Measurements from ENCODE around the gene PRDM15.
"Not testable (repeated sequence)": the region's sequence is repeated elsewhere in the genome, so short reads cannot be mapped to it uniquely, and the experiment has no call there.

The PRDM15 gene

DNA sequence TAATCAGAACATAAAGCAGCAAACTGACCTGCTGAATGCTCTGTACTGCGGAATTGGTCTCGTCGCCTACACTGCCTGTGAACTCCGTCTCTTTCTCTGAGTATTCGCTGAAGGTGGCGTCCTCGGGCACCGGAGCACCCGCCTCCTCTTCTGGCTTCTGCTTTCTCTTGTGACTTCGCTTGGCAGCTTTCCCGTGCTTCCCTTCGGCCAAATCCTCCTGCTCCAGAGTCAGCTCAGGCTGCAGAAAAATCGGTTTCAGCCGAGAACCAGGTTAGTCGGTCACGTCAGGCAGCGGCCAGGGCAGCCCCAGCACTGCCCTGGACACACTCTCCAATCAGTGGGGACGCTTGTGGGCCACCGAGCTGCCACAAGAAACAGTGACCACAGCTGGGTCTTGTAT, 76.5 kb downstream of the PRDM15 start:
- peak; percentile 48 to 71 (median 67) for DNase-seq

DNA sequence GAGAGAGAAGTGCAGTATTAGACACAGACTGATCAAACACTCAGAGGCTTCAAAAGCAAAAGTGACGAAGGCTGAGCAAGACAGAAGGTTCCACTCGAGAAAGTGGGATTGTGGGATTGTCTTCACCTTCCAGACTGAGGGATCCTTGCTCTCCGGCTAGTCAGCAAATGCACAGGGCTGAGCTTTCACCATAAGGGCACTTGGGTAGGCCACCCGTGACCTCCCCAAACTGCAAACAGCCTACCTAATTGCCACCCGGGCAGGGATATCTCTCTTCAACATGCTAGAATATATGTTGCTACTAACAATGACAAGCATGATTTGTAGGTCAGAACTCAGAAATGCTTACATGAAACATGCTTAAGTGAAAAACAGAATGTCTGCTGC, 77.0 kb downstream of the PRDM15 start:
- peak in 3 of 4 experiments; percentile 13 to 52 (median 30) for DNase-seq

GRCh38 chr21:41801321-41802197, 77.6 kb downstream of the PRDM15 start:
- peak; percentile 46 to 65 (median 55) for DNase-seq

GRCh38 chr21:41800425-41801320, 78.5 kb downstream of the PRDM15 start:
- DNase-seq = no peak

- DNase-seq = no peak
These were observed 79.4 kb downstream of the PRDM15 start for GRCh38 chr21:41799763-41800162.

DNA sequence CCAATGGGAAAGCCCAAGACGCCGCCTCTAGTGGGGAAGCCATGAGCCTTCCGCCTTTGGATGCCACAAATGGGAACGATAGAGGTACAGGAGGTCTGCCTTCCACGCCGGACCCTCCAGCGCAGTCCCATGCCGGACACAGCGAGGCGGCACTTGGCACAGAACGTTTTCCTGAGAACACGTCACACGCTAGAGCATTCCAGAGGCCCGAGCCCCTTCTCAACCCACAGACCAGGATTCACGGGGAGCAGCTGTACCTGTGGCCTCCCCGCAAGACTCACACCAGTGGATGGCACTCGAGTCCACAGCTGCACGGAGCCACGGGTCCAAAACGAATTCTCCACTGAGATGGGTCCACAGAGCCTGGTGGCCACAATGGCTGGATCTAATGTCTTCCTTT, 80.8 kb downstream of the PRDM15 start:
- no peak for DNase-seq

DNA sequence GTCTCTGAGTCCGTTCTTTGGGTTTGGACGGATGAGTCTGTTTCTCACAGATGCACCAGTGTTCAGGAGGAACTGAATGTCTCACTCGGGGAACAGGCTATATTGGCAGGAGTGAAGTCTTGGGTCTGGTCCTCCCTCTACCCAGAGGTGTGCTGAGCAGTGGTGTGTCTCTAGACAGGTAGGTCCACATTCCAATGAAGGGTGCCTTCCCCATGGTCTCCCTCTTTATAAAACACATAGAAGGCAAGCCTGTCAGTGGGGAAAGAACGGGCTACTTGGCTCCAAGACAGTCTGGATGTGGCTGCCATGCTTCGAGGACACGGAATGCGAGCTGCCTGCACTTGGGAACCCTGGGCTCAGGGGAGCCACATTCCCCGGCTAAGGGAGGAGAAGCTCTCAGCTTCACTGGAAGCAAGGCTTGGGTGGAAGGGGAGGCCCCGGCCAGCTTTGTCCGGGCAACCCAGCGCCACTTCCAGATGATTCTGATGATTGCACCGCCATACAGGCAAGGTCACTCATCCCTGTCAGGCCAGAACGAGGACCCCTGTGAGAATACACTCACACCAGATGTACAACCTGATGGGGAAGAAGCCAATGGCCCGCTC, 82.6 kb downstream of the PRDM15 start:
- DNase-seq = no peak

DNA sequence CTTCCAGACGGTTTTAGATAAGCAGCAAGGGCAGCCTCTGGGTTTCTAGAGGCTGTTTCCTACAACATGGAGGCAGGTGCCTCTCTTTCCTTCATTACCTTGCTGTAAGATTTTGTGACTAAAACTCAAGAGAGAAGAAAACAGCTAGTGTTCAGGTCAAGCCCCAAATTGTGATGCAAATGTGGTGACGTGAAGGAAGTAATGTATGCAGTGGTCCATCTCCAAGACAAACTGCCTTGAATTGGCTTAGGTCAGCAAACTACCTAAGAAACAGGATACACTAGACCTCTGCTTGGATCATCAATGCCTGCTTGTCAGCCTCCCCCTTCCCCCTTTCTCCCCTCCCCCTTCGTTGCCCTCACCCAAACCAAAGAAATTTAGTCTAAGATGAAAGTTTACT, 83.4 kb downstream of the PRDM15 start:
- no peak for DNase-seq

DNA sequence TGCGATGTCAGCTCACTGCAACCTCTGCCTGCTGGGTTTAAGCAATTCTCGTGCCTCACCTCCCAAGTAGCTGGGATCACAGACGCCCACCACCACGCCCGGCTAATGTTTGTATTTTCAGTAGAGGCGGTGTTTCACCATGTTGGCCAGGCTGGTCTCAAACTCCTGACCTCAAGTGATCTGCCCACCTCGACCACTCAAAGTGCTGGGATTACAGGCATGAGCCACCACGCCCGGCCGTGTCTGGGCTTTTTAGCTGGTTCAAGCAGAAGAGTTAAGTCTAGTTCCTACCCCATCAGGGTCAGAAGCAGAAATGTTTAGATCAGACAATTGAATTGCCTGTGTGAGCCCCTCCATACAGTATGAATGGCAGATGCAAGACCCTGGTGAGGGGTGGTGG, 84.5 kb downstream of the PRDM15 start:
- no peak for DNase-seq

DNA sequence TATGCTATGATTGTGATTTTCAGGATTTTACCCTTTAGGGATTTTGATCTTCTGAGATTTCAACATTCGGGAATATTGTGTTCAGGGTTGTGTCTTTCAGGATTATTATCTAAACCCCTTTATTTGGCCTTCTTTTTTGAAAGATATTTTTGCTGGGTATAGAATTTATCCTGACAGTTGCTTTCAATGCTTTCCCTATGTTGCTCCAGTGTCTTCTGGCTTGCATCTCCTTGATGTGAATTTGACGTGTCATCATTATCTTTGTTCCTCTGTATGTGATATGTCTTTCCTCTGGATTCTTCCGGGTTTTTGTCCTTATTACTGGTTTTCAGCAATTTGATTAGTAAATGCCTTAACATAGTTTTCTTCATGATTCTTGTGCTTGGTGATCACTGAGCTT, 86.4 kb downstream of the PRDM15 start:
- DNase-seq = no peak

GRCh38 chr21:41786509-41786987, 92.6 kb downstream of the PRDM15 start:
- DNase-seq = no peak

DNA sequence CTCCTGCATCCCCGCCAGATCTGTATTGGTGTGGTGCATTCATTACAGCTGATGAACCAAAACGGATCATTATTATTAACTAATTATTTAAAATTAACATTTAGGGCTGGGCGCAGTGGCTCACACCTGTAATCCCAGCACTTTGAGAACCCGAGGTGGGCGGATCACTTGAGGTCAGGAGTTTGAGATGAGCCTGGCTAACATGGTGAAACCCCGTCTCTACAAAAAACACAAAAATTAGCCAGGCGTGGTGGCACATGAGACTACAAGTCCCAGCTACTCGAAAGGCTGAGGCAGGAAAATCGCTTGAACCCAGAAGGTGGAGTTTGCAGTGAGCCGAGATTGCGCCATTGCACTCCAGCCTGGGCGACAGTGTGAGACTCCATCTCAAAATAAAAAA, 93.9 kb downstream of the PRDM15 start:
- not testable (repeated sequence) for DNase-seq

DNA sequence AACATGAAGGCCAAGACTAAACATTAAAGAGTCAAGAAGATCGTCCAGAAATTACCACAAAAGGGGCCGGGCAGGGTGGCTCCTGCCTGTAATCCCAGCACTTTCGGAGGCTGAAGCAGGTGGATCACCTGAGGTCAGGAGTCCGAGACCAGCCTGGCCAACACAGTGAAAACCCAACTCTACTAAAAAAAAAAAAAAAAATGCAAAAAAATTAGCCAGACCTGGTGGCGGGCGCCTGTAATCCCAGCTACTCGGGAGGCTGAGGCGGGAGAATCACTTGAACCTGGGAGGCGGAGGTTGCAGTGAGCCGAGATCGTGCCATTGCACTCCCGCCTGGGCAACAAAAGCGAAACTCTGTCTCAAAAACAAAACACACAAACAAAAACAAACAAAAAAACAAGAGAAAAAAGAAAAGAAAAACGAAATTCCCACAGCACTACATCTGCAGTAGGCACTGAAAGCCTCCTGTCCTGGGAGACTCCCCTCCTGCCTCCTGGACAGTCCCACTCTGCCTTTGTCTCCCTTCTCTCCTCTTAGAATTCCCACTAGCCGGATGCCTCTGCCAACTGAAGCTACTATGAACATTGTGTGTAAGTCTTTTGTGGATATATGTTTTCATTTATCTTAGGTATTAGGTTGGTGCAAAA, 94.6 kb downstream of the PRDM15 start:
- DNase-seq = no peak

DNA sequence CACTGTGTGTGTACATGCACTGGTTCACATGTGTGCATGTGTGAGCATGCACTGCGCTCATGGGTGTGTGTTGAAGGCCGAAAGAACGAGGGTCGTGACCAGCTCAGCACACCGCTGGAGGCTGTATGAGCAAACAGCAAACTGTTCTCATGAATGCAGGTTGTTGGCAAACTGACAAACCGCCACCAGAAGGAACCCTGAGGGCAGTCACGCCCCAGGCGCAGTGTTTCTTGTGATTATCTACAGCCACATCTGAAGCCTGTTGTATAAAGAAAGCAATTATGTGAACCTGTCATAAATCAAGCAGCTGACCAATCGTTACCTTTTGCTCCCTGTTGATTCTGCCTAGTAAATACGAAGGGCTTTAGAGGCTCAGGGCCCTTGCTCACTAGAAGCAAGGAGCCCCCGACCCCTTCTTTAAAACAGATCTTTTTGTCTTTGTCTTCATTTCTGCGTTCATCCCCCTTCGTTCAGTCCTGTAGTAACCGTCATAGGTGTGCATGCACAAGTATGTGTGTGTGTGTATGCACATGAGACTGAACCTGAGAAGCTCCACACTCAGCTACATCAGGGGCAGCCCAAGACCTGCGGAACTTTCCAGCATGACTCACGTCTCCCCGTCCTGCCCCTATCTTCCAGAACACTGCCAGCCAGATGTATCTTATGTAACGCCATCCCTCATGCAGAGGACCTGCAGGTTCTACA, 95.5 kb downstream of the PRDM15 start:
- DNase-seq = peak in 2 of 4 experiments; percentile 23 to 33

GRCh38 chr21:41781050-41781410, 98.1 kb downstream of the PRDM15 start:
- no peak for DNase-seq

DNA sequence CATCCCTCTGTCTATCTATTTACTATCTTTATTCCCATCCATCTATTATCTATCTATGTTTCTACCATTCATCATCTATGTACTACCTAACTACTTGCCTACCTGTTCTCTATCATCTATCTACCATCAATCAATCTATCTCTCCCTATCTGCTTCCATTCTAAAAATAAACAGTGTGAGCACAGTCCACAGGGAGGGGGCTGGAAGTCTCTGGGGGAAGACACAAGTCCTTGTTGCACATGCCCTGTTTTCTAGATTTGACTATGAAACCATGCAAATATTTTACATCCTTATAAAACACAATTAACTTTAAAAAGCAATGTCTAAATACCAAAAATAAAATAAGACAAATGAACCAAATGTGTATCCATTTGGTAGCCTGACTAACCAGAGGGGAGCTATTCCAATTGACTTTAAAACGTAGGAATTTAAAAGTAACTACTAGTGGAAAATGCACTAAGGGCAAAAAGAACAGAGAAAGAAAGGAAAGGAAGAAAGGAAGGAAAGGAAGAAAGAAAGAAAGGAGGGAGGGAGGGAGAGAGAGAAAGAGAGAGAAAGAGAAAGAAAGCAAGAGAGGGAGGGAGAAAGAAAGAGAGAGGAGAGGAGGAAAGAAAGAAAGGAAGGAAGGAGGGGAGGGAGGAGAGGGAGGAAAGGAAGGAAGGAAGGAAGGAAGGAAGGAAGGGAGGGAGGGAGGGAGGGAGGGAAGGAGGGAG, 98.7 kb downstream of the PRDM15 start:
- no peak for DNase-seq

- no peak for DNase-seq
These were observed 99.5 kb downstream of the PRDM15 start for GRCh38 chr21:41779659-41780058.

DNA sequence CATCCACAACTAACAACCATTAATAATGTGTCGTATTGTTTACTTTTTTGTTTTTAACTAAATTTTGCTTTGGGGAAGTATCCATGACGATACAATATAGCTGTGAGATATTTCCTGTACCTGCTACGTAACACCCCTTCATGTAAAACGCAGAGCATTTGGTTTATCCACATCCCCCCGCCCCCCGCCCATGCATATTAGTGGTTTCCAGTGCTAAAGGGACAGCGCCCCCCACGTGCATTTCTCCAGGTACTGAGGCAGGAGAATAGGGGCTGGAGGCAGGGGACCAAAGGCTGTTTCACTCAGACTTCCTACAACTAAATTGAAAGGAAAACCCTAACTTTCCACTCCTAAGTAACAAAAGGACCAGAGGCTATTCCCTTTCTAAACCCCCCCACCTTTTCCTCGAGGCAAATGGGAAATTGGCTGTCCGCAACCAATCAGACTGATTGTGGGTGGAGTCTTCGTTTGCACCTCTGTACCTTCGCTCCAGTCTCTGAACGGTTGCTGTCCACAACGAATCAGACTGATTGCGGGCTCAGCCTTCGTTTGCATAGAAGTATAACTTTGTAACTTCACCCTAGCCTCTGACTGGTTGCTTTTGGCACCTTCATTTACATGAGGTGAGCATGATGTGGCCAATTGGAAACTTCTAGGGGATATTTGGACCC, 100.1 kb downstream of the PRDM15 start:
- no peak for DNase-seq

- DNase-seq = peak; percentile 73 to 86 (median 82)
These were observed 101.0 kb downstream of the PRDM15 start for GRCh38 chr21:41777951-41778815.

- DNase-seq = no peak
These were observed 102.4 kb downstream of the PRDM15 start for GRCh38 chr21:41776778-41777177.

All from suppressor macrophage (primary cell).